B cell (primary cell): ENCODE data around the gene ADAM12. TPM values are rescaled to one million over a fixed set of nuclear protein-coding genes. Genes with fewer than 3 reads are reported as not detected.

Source experiments
- ATAC-seq: fragments of 200-7000 bp; cut with Tn5 transposase; one replicate; pipeline ENCODE4 v1.10.0; 2021; ENCODE audit warnings: low read depth, mild to moderate bottlenecking, moderate number of reproducible peaks, moderate library complexity
- CTCF ChIA-PET: fragments of 350-600 bp; sonication (Branson Sonifier 250); formaldehyde crosslinking; loops from one replicate; lab custom pipeline; 2021; ENCODE audit warnings: antibody characterized with exemption, inconsistent platforms; lab: Charles Lee
- POLR2A ChIA-PET: fragments of 350-600 bp; sonication (Branson Sonifier 250); formaldehyde crosslinking; loops from one replicate; lab custom pipeline; 2021; ENCODE audit warnings: antibody characterized with exemption; lab: Charles Lee
- DNase-seq: peaks from one replicate; pipeline ENCODE4 v3.0.0; 2013
- H2AFZ ChIP-seq: 2 replicates; pipeline ENCODE4 v1.6.1; 2012; ENCODE audit warnings: mild to moderate bottlenecking, low read depth, low read length; ENCODE audit not compliant: insufficient read depth, poor library complexity, severe bottlenecking
- H3K27ac ChIP-seq, 2 donors: 1 replicate in 1 of 2; 2 replicates in 1 of 2; pipeline ENCODE4 v1.5.1; 2012 to 2013; ENCODE audit warnings: low read length in 2 of 2, mild to moderate bottlenecking in 2 of 2, moderate library complexity in 1 of 2
- H3K27me3 ChIP-seq, 4 experiments: fragments of 200-600 bp in 1 of 4; sonication (generic) in 1 of 4; replicated peaks in 1 of 4; 1 replicate in 2 of 4; 2 replicates in 2 of 4; pipeline versions ENCODE4 v1.6.1 to v1.7.0; 2013 to 2016; ENCODE audit warnings: low read length in 3 of 4, mild to moderate bottlenecking in 2 of 4, mixed read lengths in 1 of 4, moderate library complexity in 1 of 4; ENCODE audit not compliant: insufficient read depth in 4 of 4, control insufficient read depth in 3 of 4; ENCODE audit errors: control extremely low read depth in 1 of 4
- H3K36me3 ChIP-seq, 2 experiments: replicated peaks in 1 of 2; 1 replicate in 1 of 2; 2 replicates in 1 of 2; pipeline versions ENCODE4 v1.6.1 to v1.7.1; 2013; ENCODE audit warnings: low read length in 1 of 2; ENCODE audit not compliant: insufficient read depth in 2 of 2, control insufficient read depth in 1 of 2; ENCODE audit errors: control extremely low read depth in 1 of 2, extremely low read depth in 1 of 2
- H3K4me1 ChIP-seq, 2 donors: fragments of 200-600 bp in 1 of 2; sonication (generic) in 1 of 2; 1 replicate in 1 of 2; 2 replicates in 1 of 2; pipeline versions ENCODE4 v1.5.1 to v1.6.1; 2013 to 2017; ENCODE audit warnings: low read length in 2 of 2; ENCODE audit not compliant: control insufficient read depth in 2 of 2, insufficient read depth in 2 of 2
- H3K4me2 ChIP-seq: replicated peaks from 2 replicates; pipeline ENCODE3; 2012; ENCODE audit warnings: mild to moderate bottlenecking, low read depth, low read length; ENCODE audit not compliant: poor library complexity, severe bottlenecking
- H3K4me3 ChIP-seq, 5 experiments: fragments of 200-600 bp in 1 of 5; sonication (generic) in 1 of 5; 1 replicate in 3 of 5; 2 replicates in 2 of 5; pipeline versions ENCODE4 v1.5.1 to v1.7.0; 2011 to 2016; ENCODE audit warnings: low read length in 4 of 5, mild to moderate bottlenecking in 4 of 5, low read depth in 2 of 5, control low read depth in 1 of 5, moderate library complexity in 1 of 5; ENCODE audit not compliant: insufficient read depth in 1 of 5; ENCODE audit errors: control extremely low read depth in 1 of 5, extremely low read depth in 1 of 5
- H3K79me2 ChIP-seq: fragments of 200-600 bp; sonication (generic); one replicate; pipeline ENCODE4 v1.6.0; 2016; ENCODE audit warnings: low read length; ENCODE audit not compliant: control insufficient read depth, insufficient read depth
- H3K9ac ChIP-seq: fragments of 200-600 bp; sonication (generic); 2 replicates; pipeline ENCODE4 v1.6.1; 2017; ENCODE audit warnings: mild to moderate bottlenecking, low read length, moderate library complexity
- H3K9me3 ChIP-seq, 3 donors: one replicate each; pipeline versions ENCODE4 v1.6.1 to v1.7.1; 2013; ENCODE audit warnings: low read length in 2 of 3; ENCODE audit not compliant: control insufficient read depth in 2 of 3, insufficient read depth in 1 of 3; ENCODE audit errors: control extremely low read depth in 1 of 3
- H4K20me1 ChIP-seq: 2 replicates; pipeline ENCODE4 v1.6.0; 2012; ENCODE audit warnings: mild to moderate bottlenecking, low read length; ENCODE audit not compliant: insufficient read depth, control insufficient read depth, poor library complexity, severe bottlenecking
- H3K27ac Mint-ChIP-seq: one replicate; pipeline ENCODE4 v1.8.0; 2021; ENCODE audit warnings: mixed read lengths
- H3K27me3 Mint-ChIP-seq: one replicate; pipeline ENCODE4 v1.8.0; 2021; ENCODE audit warnings: mixed read lengths
- H3K4me1 Mint-ChIP-seq: one replicate; pipeline ENCODE4 v1.8.0; 2021; ENCODE audit warnings: mixed read lengths
- H3K4me3 Mint-ChIP-seq: one replicate; pipeline ENCODE4 v1.8.0; 2021; ENCODE audit warnings: mixed read lengths
- H3K9me3 Mint-ChIP-seq: one replicate; pipeline ENCODE4 v1.8.0; 2022; ENCODE audit warnings: mixed read lengths; ENCODE audit not compliant: insufficient read depth
- CTCF ChIP-seq: fragments of 200-600 bp; IDR thresholded peaks from one replicate; pipeline ENCODE4 v1.8.0; 2022; ENCODE audit warnings: antibody characterized with exemption, mild to moderate bottlenecking
- EZH2 ChIP-seq: IDR thresholded peaks from 2 replicates; pipeline ENCODE4 v1.6.1; 2012; ENCODE audit warnings: borderline replicate concordance, low read depth, mild to moderate bottlenecking, moderate library complexity, low read length; ENCODE audit not compliant: insufficient read depth, poor library complexity, severe bottlenecking
- WGBS: methylation state at CpG from one replicate; pipeline ENCODE4 v1.1.5; 2013; ENCODE audit warnings: missing lambda C conversion rate; ENCODE audit not compliant: insufficient coverage; 5-methylcytosine and 5-hydroxymethylcytosine counted together
- intact Hi-C: fragments of 100-400 bp; cut with micrococcal nuclease; formaldehyde crosslinking; loops from one replicate; pipeline ENCODE4 v1.10.0; 2022
- polyA plus RNA-seq: library from polyadenylated mRNA; depleted of rRNA; stranded (reverse); fragments of >200 nt; gene quantifications from 2 replicates; pipeline ENCODE4 v1.2.3, GENCODE V29; 2012
- total RNA-seq, 2 donors: library from RNA; stranded (reverse); fragments of 120-200 nt in 1 of 2; gene quantifications; 1 replicate in 1 of 2; 2 replicates in 1 of 2; pipeline versions ENCODE4 v1.2.3 to v1.2.4, GENCODE V29; 2013 to 2022

ADAM12 gene
- total and polyA plus RNA-seq, 2 donors (not counting 1 experiment from before 2014, with no cell fraction given) = 0.01 to 0.22 TPM

GRCh38 chr10:126171555-126171954, 216.7 kb downstream of the ADAM12 start:
- no peak overlapping the region for H3K27ac Mint-ChIP-seq
- no peaks in the 10 kb centered on the region for H3K4me1 Mint-ChIP-seq
- no peak overlapping the region for H3K9ac ChIP-seq
- no peak overlapping the region for H2AFZ ChIP-seq
- ATAC-seq = no peak
- H3K27ac ChIP-seq = no peak overlapping the region
- no peak for DNase-seq
- no peak overlapping the region for H3K4me3 ChIP-seq
- no peaks in the 10 kb centered on the region for H3K27me3 ChIP-seq
- POLR2A ChIA-PET = no interaction called here
- no peaks in the 10 kb centered on the region for H3K36me3 ChIP-seq
- H3K9me3 ChIP-seq = no peaks in the 10 kb centered on the region
- no peaks in the 10 kb centered on the region for H3K4me1 ChIP-seq
- TF ChIP-seq CTCF (no peak), EZH2 (no peak)
- intact Hi-C loops = no loop called here
- no peak overlapping the region for H3K4me2 ChIP-seq
- WGBS = 100% methylated on average over 3 of the region's 5 CpGs
- H4K20me1 ChIP-seq = no peaks in the 10 kb centered on the region
- no peak overlapping the region for H3K4me3 Mint-ChIP-seq
- no peaks in the 10 kb centered on the region for H3K79me2 ChIP-seq
- H3K9me3 Mint-ChIP-seq = no peaks in the 10 kb centered on the region
- CTCF ChIA-PET = no interaction called here
- H3K27me3 Mint-ChIP-seq = peaks cover 5% of the 10 kb centered on the region

GRCh38 chr10:126170776-126171175, 217.5 kb downstream of the ADAM12 start:
- no peak overlapping the region for H3K9ac ChIP-seq
- CTCF ChIA-PET = no interaction called here
- H3K27me3 Mint-ChIP-seq = peaks cover 5% of the 10 kb centered on the region
- H3K9me3 Mint-ChIP-seq = no peaks in the 10 kb centered on the region
- no peak overlapping the region for H3K27ac Mint-ChIP-seq
- no peak overlapping the region for H3K4me3 ChIP-seq
- H3K27ac ChIP-seq = no peak overlapping the region
- H2AFZ ChIP-seq = no peak overlapping the region
- ATAC-seq = no peak
- 80% methylated on average over 2 of the region's 2 CpGs for WGBS
- no peaks in the 10 kb centered on the region for H4K20me1 ChIP-seq
- no peaks in the 10 kb centered on the region for H3K9me3 ChIP-seq
- intact Hi-C loops = no loop called here
- no peak for TF ChIP-seq CTCF
- TF ChIP-seq EZH2 = no peak
- H3K4me2 ChIP-seq = no peak overlapping the region
- H3K4me1 Mint-ChIP-seq = no peaks in the 10 kb centered on the region
- H3K79me2 ChIP-seq = no peaks in the 10 kb centered on the region
- H3K27me3 ChIP-seq = no peaks in the 10 kb centered on the region
- no peak overlapping the region for H3K4me3 Mint-ChIP-seq
- POLR2A ChIA-PET = no interaction called here
- no peaks in the 10 kb centered on the region for H3K4me1 ChIP-seq
- DNase-seq = no peak
- no peaks in the 10 kb centered on the region for H3K36me3 ChIP-seq
